SU-DHL-6 (cell line): ENCODE measurements around the gene EYA2.

ENCODE experiments used
- EZH2phosphoT487 ChIP-seq: fragments of 200-600 bp; sonication (generic), shearing (Covaris generic); conservative IDR thresholded peaks from 2 replicates; pipeline ENCODE4 v1.6.1; 2018; ENCODE audit warnings: mild to moderate bottlenecking, antibody characterized with exemption, low read length, moderate library complexity, mixed read lengths
- TF ChIP-seq, protein P1 (sequence below): fragments of 200-600 bp; sonication (generic); IDR thresholded peaks from one replicate; pipeline ENCODE4 v1.5.1; 2017; ENCODE audit warnings: antibody characterized with exemption, mild to moderate bottlenecking, low read length, moderate library complexity; ENCODE audit not compliant: insufficient read depth, poor library complexity, severe bottlenecking

DNA sequence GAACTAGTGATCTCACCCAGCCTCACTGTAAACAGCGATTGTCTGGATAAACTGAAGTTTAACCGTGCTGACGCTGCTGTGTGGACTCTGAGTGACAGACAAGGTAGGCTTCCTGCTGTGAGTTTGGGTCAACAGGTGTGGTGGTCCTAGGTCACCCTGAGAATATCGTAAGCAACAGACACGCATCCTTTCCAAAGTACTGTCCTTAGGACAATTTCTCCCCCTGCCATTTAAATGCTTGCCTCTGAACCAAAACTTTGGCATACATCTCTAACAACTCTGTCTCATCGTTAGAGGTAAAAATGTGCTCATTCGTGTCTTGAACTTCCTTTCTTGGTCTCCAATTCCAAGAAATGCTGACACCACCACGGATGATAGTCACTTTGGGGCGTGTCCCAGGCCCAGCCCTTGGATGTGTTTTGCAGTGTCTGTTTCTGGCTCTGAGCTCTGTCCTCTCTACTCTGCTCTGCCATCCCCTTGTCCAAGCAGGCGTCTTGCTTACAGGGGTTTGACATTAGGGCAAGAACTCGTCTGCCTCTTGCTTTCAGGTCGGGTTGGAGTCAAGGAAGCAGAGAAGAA is 95.5 kb downstream of the EYA2 start:
- TF ChIP-seq, protein P1, sequence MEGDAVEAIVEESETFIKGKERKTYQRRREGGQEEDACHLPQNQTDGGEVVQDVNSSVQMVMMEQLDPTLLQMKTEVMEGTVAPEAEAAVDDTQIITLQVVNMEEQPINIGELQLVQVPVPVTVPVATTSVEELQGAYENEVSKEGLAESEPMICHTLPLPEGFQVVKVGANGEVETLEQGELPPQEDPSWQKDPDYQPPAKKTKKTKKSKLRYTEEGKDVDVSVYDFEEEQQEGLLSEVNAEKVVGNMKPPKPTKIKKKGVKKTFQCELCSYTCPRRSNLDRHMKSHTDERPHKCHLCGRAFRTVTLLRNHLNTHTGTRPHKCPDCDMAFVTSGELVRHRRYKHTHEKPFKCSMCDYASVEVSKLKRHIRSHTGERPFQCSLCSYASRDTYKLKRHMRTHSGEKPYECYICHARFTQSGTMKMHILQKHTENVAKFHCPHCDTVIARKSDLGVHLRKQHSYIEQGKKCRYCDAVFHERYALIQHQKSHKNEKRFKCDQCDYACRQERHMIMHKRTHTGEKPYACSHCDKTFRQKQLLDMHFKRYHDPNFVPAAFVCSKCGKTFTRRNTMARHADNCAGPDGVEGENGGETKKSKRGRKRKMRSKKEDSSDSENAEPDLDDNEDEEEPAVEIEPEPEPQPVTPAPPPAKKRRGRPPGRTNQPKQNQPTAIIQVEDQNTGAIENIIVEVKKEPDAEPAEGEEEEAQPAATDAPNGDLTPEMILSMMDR, result no peak
- TF ChIP-seq EZH2phosphoT487, result no peak
